ENCODE results near the gene LYZL1.

DNA sequence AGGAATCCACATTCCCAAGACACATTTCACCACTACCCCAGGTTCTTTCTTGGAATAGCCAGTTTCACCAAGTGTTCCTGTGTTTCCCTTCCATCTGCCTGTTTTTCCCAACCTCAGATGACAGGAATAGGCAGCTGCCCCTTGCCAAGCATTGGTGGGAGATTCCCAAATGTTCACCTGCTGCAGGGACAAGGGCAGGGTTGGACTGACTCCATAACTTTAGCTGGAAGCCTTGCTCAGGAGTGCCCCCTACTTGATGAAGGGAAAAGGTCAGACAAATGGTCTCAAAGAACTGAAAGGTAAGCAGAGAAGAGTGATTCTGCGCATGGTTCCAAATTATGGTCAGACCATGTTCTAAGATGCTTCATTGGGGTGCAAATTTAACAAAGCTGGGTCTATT is 45.1 kb upstream of the LYZL1 start:
- TF ChIP-seq MYBL2 (CRISPR knock-in tag; IDR thresholded peaks at IDR 0.05) (no peak), NFE2L1 (CRISPR knock-in tag; IDR thresholded peaks at IDR 0.05) (no peak), SP1 (CRISPR knock-in tag; conservative IDR thresholded peaks at IDR 0.05) (no peak), FOXJ3 (CRISPR knock-in tag; IDR thresholded peaks at IDR 0.05; ENCODE audit: borderline replicate concordance) (no peak), RORB (CRISPR knock-in tag; IDR thresholded peaks at IDR 0.05) (no peak), ETV6 (CRISPR knock-in tag; IDR thresholded peaks at IDR 0.05) (no peak), NFYB (CRISPR knock-in tag; conservative IDR thresholded peaks at IDR 0.05; ENCODE audit: low read depth) (no peak), GRHL2 (CRISPR knock-in tag; IDR thresholded peaks at IDR 0.05; ENCODE audit: insufficient replicate concordance, severe bottlenecking) (no peak)
- TF ChIP-seq, protein P1, sequence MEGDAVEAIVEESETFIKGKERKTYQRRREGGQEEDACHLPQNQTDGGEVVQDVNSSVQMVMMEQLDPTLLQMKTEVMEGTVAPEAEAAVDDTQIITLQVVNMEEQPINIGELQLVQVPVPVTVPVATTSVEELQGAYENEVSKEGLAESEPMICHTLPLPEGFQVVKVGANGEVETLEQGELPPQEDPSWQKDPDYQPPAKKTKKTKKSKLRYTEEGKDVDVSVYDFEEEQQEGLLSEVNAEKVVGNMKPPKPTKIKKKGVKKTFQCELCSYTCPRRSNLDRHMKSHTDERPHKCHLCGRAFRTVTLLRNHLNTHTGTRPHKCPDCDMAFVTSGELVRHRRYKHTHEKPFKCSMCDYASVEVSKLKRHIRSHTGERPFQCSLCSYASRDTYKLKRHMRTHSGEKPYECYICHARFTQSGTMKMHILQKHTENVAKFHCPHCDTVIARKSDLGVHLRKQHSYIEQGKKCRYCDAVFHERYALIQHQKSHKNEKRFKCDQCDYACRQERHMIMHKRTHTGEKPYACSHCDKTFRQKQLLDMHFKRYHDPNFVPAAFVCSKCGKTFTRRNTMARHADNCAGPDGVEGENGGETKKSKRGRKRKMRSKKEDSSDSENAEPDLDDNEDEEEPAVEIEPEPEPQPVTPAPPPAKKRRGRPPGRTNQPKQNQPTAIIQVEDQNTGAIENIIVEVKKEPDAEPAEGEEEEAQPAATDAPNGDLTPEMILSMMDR (IDR thresholded peaks at IDR 0.05), result peak; percentile 33
- TF ChIP-seq, protein P2, sequence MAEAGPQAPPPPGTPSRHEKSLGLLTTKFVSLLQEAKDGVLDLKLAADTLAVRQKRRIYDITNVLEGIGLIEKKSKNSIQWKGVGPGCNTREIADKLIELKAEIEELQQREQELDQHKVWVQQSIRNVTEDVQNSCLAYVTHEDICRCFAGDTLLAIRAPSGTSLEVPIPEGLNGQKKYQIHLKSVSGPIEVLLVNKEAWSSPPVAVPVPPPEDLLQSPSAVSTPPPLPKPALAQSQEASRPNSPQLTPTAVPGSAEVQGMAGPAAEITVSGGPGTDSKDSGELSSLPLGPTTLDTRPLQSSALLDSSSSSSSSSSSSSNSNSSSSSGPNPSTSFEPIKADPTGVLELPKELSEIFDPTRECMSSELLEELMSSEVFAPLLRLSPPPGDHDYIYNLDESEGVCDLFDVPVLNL (CRISPR knock-in tag; IDR thresholded peaks at IDR 0.05; ENCODE audit: borderline replicate concordance, low read depth), result no peak
- TF ChIP-seq, protein P3, sequence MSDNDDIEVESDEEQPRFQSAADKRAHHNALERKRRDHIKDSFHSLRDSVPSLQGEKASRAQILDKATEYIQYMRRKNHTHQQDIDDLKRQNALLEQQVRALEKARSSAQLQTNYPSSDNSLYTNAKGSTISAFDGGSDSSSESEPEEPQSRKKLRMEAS (CRISPR knock-in tag; IDR thresholded peaks at IDR 0.05), result no peak
- TF ChIP-seq, protein P4, sequence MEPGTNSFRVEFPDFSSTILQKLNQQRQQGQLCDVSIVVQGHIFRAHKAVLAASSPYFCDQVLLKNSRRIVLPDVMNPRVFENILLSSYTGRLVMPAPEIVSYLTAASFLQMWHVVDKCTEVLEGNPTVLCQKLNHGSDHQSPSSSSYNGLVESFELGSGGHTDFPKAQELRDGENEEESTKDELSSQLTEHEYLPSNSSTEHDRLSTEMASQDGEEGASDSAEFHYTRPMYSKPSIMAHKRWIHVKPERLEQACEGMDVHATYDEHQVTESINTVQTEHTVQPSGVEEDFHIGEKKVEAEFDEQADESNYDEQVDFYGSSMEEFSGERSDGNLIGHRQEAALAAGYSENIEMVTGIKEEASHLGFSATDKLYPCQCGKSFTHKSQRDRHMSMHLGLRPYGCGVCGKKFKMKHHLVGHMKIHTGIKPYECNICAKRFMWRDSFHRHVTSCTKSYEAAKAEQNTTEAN (CRISPR knock-in tag; IDR thresholded peaks at IDR 0.05), result no peak
- TF ChIP-seq, protein P5, sequence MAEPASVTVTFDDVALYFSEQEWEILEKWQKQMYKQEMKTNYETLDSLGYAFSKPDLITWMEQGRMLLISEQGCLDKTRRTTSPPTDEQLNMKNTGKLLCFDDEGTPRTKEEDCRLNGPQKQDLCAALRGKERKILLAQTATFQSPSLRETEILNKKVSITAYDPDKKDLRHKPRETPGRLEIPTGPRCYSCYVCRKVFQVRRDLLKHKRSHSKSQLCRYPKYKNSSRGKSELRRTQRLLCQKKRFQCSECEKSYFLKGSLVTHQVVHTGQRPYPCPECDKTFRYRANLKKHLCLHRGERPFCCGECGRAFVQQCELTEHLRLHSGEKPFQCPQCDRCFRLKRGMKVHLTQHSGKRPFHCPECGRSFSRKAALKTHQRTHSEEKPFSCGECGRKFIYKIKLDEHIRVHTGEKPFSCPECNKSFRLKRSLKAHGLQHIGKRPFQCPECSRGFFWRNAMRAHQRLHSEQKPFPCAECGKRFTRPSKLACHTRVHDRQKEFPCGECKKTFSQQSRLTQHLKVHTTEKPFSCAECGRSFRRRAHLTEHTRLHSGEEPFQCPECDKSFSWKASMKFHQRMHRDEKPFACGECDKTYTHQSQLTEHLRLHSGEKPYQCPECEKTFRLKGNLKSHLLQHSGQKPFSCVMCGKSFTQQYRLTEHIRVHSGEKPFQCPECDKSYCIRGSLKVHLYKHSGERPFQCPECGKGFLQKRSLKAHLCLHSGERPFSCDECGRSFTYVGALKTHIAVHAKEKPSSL (CRISPR knock-in tag; conservative IDR thresholded peaks at IDR 0.05), result no peak
- TF ChIP-seq, protein P6, sequence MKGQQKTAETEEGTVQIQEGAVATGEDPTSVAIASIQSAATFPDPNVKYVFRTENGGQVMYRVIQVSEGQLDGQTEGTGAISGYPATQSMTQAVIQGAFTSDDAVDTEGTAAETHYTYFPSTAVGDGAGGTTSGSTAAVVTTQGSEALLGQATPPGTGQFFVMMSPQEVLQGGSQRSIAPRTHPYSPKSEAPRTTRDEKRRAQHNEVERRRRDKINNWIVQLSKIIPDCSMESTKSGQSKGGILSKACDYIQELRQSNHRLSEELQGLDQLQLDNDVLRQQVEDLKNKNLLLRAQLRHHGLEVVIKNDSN (CRISPR knock-in tag; IDR thresholded peaks at IDR 0.05), result no peak
